Vagina (tissue), 2 donors: ENCODE measurements around the gene KNDC1. TPM values are rescaled to one million over a fixed set of nuclear protein-coding genes. Genes with fewer than 3 reads are reported as not detected.

Experiments
- DNase-seq, 2 donors: peaks; one replicate each; pipeline ENCODE4 v3.0.0-alpha.2; 2017; ENCODE audit errors: extremely low spot score in 2 of 2
- H3K27ac ChIP-seq: fragments of 200-600 bp; sonication (generic); one replicate; pipeline ENCODE4 v1.5.1; 2019
- H3K27me3 ChIP-seq: fragments of 200-600 bp; sonication (generic); one replicate; pipeline ENCODE4 v1.5.1; 2019
- H3K36me3 ChIP-seq, 2 donors: fragments of 200-600 bp; sonication (generic); one replicate each; pipeline ENCODE4 v1.5.1; 2017 to 2019
- H3K4me1 ChIP-seq: fragments of 200-600 bp; sonication (generic); one replicate; pipeline ENCODE4 v1.5.1; 2019
- H3K4me3 ChIP-seq, 2 donors: fragments of 200-600 bp; sonication (generic); 1 replicate in 1 of 2; 2 replicates in 1 of 2; pipeline ENCODE4 v1.5.1; 2016 to 2019
- H3K9me3 ChIP-seq: fragments of 200-600 bp; sonication (generic); one replicate; pipeline ENCODE4 v1.5.1; 2019
- POLR2A ChIP-seq, 2 donors: fragments of 450-650 bp; IDR thresholded peaks; one replicate each; pipeline ENCODE4 v1.6.1; 2017; ENCODE audit warnings: antibody characterized with exemption in 2 of 2, mild to moderate bottlenecking in 2 of 2, moderate library complexity in 2 of 2
- POLR2AphosphoS5 ChIP-seq, 2 donors: sonication (generic); formaldehyde crosslinking; IDR thresholded peaks; one replicate each; pipeline ENCODE4 v1.9.0; 2017; ENCODE audit warnings: antibody characterized with exemption in 2 of 2, mild to moderate bottlenecking in 2 of 2, low read depth in 1 of 2; ENCODE audit not compliant: insufficient read depth in 1 of 2
- intact Hi-C: fragments of 100-400 bp; cut with DNase I; formaldehyde crosslinking; loops from one replicate; pipeline ENCODE4 v1.15.1; 2023
- total RNA-seq: library from RNA; depleted of rRNA; stranded (reverse); fragments of >200 nt; gene quantifications from one replicate; pipeline ENCODE4 v1.2.3, GENCODE V29; 2016
- TF ChIP-seq, protein P1 (sequence below), 3 experiments: fragments of 450-650 bp in 2 of 3; fragments of 200-600 bp in 1 of 3; sonication (generic) in 1 of 3; IDR thresholded peaks; one replicate each; pipeline ENCODE4 v1.5.1; 2017 to 2019; ENCODE audit warnings: antibody characterized with exemption in 3 of 3, mild to moderate bottlenecking in 2 of 3, moderate library complexity in 2 of 3

KNDC1 gene
- total RNA-seq, 1 donor from 2014 or later = 3.4 TPM

DNA sequence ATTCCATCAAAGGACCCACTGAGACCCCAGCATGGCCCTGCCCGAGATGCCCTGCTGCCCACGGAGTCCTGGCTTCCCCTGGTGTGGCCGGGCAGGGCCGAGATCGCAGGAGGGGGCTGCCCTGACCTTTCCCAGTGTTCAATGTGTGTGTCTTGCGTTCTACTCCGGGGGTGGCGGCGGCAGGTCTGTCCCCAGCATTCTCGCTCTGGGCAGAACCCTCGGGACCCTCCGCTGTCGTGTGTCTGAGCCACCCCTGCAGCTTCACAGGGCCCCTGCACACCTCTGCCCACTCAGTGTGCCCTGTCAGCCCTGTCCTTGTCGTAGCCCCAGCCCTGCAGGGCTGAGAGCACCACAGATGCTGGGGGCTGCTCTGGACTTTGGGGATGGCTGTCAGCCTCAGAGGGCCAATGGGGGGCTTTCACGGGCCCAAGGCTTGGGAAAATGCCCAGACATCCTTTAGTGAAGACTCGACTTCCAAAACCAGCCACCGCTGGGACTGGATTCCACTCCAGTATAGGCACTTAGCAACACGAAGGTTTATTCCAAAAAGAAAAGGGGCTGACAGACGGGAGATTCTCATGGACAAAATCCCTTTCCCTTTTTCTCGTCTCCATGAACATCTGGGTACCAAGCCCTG, 30.0 kb upstream of the KNDC1 start:
- Histone ChIP-seq H3K36me3 (no peaks in the 10 kb centered on the region), H3K4me3 (no peak overlapping the region), H3K27me3 (no peaks in the 10 kb centered on the region), H3K27ac (no peak overlapping the region), H3K4me1 (no peaks in the 10 kb centered on the region), H3K9me3 (no peaks in the 10 kb centered on the region)
- peak in 1 of 2 donors; percentile 70 for DNase-seq
- TF ChIP-seq POLR2A (IDR thresholded peaks at IDR 0.05) (no peak), POLR2AphosphoS5 (IDR thresholded peaks at IDR 0.05; ENCODE audit: insufficient read depth in 1 of 2, low read depth in 1 of 2) (no peak)
- TF ChIP-seq, protein P1, sequence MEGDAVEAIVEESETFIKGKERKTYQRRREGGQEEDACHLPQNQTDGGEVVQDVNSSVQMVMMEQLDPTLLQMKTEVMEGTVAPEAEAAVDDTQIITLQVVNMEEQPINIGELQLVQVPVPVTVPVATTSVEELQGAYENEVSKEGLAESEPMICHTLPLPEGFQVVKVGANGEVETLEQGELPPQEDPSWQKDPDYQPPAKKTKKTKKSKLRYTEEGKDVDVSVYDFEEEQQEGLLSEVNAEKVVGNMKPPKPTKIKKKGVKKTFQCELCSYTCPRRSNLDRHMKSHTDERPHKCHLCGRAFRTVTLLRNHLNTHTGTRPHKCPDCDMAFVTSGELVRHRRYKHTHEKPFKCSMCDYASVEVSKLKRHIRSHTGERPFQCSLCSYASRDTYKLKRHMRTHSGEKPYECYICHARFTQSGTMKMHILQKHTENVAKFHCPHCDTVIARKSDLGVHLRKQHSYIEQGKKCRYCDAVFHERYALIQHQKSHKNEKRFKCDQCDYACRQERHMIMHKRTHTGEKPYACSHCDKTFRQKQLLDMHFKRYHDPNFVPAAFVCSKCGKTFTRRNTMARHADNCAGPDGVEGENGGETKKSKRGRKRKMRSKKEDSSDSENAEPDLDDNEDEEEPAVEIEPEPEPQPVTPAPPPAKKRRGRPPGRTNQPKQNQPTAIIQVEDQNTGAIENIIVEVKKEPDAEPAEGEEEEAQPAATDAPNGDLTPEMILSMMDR (IDR thresholded peaks at IDR 0.05) = no peak
- intact Hi-C loops = no loop called here

DNA sequence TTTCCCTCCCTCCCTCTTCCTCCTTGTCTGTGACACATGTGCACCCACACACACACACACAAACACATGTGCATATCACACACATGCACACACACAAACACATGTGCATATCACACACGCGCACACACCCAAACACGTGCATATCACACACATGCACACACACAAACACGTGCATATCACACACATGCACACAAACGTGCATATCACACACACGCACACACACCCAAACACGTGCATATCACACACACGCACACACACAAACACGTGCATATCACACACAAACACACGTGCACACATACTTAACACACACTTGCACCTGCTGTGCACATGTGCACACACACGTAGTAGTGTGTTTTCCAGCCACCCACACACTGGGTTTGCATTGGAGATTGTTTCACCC, 29.4 kb upstream of the KNDC1 start:
- intact Hi-C loops = no loop called here
- DNase-seq = peak in 1 of 2 donors; percentile 74
- no peaks in the 10 kb centered on the region for H3K4me1 ChIP-seq
- no peaks in the 10 kb centered on the region for H3K9me3 ChIP-seq
- no peaks in the 10 kb centered on the region for H3K36me3 ChIP-seq
- H3K27ac ChIP-seq = no peak overlapping the region
- H3K27me3 ChIP-seq = no peaks in the 10 kb centered on the region
- H3K4me3 ChIP-seq = no peak overlapping the region
- no peak for TF ChIP-seq POLR2A (IDR thresholded peaks at IDR 0.05)
- TF ChIP-seq, protein P1 (IDR thresholded peaks at IDR 0.05) = no peak
- no peak for TF ChIP-seq POLR2AphosphoS5 (IDR thresholded peaks at IDR 0.05; ENCODE audit: insufficient read depth in 1 of 2, low read depth in 1 of 2)

DNA sequence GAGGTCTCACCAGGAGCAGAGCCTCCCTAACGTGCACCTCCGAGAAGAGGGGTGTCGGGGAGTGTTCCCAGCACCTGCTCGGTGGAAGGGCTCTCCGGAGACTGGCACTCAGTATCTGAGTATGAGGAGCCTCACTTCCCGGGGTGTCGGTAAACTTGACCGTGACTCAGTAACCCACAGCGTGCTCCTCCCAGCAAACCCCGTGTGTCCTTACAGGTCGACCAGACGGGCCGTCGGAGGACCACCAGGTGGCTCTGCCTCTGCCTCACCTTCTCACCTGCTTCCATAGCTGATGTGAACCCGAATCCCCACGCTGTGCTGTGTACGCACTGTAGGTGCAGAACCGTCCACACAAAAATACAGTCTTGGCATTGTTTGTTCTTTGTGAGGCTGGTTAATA, 29.0 kb upstream of the KNDC1 start:
- intact Hi-C loops = no loop called here
- H3K36me3 ChIP-seq = no peaks in the 10 kb centered on the region
- TF ChIP-seq POLR2A (IDR thresholded peaks at IDR 0.05) (no peak), POLR2AphosphoS5 (IDR thresholded peaks at IDR 0.05; ENCODE audit: insufficient read depth in 1 of 2, low read depth in 1 of 2) (no peak)
- TF ChIP-seq, protein P1 (IDR thresholded peaks at IDR 0.05) = no peak
- H3K4me1 ChIP-seq = no peaks in the 10 kb centered on the region
- no peaks in the 10 kb centered on the region for H3K27me3 ChIP-seq
- no peak overlapping the region for H3K27ac ChIP-seq
- H3K9me3 ChIP-seq = no peaks in the 10 kb centered on the region
- H3K4me3 ChIP-seq = no peak overlapping the region
- peak in 1 of 2 donors; percentile 89 for DNase-seq

DNA sequence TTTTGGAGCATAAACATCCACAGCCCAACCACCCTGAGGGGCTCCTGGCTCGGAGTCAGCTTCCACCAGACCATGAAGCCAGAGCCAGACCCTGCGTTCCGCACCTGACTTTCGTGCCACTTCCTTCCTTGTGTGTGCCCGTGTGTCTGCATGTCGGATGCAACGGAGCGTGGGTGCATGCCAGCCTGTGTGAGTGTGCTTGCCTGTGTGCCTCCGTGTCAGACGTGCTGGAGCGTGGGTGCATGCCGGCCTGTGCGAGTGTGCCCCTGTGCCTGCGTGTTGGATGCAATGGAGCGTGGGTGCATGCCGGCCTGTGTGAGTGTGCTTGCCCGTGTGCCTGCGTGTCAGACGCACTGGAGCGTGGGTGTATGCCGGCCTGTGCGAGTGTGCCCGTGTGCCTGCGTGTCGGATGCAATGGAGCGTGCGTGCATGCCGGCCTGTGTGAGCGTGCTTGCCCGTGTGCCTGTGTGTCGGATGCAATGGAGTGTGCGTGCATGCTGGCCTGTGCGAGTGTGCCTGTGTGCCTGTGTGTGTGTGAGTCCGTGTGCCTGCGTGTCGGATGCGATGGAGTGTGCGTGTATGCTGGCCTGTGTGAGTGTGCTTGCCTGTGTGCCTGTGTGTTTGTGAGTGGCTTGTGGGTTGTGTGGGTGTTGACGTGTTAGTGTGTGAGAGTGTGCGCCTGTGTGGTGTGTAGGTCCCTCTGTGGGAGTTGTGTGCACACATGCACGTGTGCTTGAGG, 28.1 kb upstream of the KNDC1 start:
- Histone ChIP-seq H3K36me3 (no peaks in the 10 kb centered on the region), H3K4me1 (no peaks in the 10 kb centered on the region), H3K9me3 (no peaks in the 10 kb centered on the region), H3K27ac (no peak overlapping the region), H3K27me3 (no peaks in the 10 kb centered on the region), H3K4me3 (no peak overlapping the region)
- TF ChIP-seq POLR2AphosphoS5 (IDR thresholded peaks at IDR 0.05; ENCODE audit: insufficient read depth in 1 of 2, low read depth in 1 of 2) = no peak
- TF ChIP-seq, protein P1 (IDR thresholded peaks at IDR 0.05) = no peak
- no peak for TF ChIP-seq POLR2A (IDR thresholded peaks at IDR 0.05)
- peak in 1 of 2 donors; percentile 88 for DNase-seq
- intact Hi-C loops = no loop called here
